NCI-H2107 (cell line): ENCODE data around the gene NOXO1.

ENCODE experiments used
- DNase-seq: peaks from one replicate; lab custom pipeline; 2025; lab: John Stamatoyannopoulos, UW

Gene NOXO1

GRCh38 chr16:1979271-1980029, 1.8 kb downstream of the NOXO1 start:
- DNase-seq = no peak

GRCh38 chr16:1978476-1979120, 2.7 kb downstream of the NOXO1 start:
- no peak for DNase-seq

GRCh38 chr16:1977875-1978268, 3.4 kb downstream of the NOXO1 start:
- no peak for DNase-seq

GRCh38 chr16:1976951-1977874, 4.1 kb downstream of the NOXO1 start:
- no peak for DNase-seq

GRCh38 chr16:1976216-1976520, 5.1 kb downstream of the NOXO1 start:
- DNase-seq = no peak

- DNase-seq = no peak
These were observed 5.6 kb downstream of the NOXO1 start for GRCh38 chr16:1975432-1976215.

GRCh38 chr16:1974157-1975070, 6.9 kb downstream of the NOXO1 start:
- no peak for DNase-seq

GRCh38 chr16:1973461-1974156, 7.7 kb downstream of the NOXO1 start:
- no peak for DNase-seq

- no peak for DNase-seq
These were observed 8.8 kb downstream of the NOXO1 start for GRCh38 chr16:1972490-1972877.

GRCh38 chr16:1971796-1972489, 9.3 kb downstream of the NOXO1 start, which contains the start of gene TBL3:
Gene TBL3, plus strand, starts transcription at chr16:1972053. Its CDS starts 112 bp downstream, at chr16:1972165.
- DNase-seq = peak; percentile 87

GRCh38 chr16:1968146-1968953, 12.9 kb downstream of the NOXO1 start:
- DNase-seq = no peak

GRCh38 chr16:1966460-1966859, 14.8 kb downstream of the NOXO1 start, which contains the start of gene RNF151:
Gene RNF151, plus strand, starts transcription at chr16:1966856. Its CDS starts 26 bp downstream, at chr16:1966882.
- DNase-seq = no peak

- DNase-seq = no peak
These were observed 15.8 kb downstream of the NOXO1 start for GRCh38 chr16:1965396-1966001.

- peak; percentile 98 for DNase-seq
These were observed 16.5 kb downstream of the NOXO1 start, which contains the start of gene RPS2 for GRCh38 chr16:1964506-1965395. Gene RPS2, minus strand, starts transcription at chr16:1964826. Its CDS starts 201 bp downstream, at chr16:1964625.

GRCh38 chr16:1963806-1964505, 17.3 kb downstream of the NOXO1 start:
- DNase-seq = no peak
